ENCODE results near the gene TGFBR3L. TPM values are rescaled to one million over a fixed set of nuclear protein-coding genes. Genes with fewer than 3 reads are reported as not detected.

The TGFBR3L gene
- total and polyA plus RNA-seq, 10 of the 15 experiments (the other 5 are each of a cell fraction or from before 2014, with no cell fraction given), result 0.20 to 0.23 TPM; not detected in 8

DNA sequence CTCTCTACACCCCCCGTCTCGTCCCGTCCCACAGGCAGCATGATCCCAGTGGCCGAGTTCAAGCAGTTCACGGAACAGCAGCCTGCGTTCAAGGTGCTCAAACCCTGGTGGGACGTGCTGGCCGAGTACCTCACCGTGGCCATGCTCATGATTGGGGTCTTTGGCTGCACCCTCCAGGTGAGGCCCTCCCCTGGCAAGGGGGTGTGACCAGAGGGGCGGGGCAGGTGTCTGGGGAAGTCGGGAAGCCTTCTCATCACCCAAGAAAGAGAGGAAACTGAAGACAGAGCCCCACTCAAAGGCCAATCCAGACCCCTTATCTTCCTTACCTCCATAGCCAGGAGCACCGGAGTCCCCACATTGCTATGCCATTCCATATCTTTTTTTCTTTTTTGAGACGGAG is 19.1 kb upstream of the TGFBR3L start:
- RAD21 ChIA-PET (ENCODE audit: unreplicated experiment), result no interaction called here
- H3K79me2 ChIP-seq (ENCODE audit: control insufficient read depth, insufficient read depth, low read length), result no peaks in the 10 kb centered on the region
- CTCF ChIA-PET, result no interaction called here
- H3K4me2 ChIP-seq (ENCODE audit: control insufficient read depth, insufficient read depth), result no peak overlapping the region
- no peaks in the 10 kb centered on the region for H3K9me3 ChIP-seq (replicated peaks; ENCODE audit: control insufficient read depth, insufficient read depth, low read length)
- H3K4me1 ChIP-seq (ENCODE audit: control insufficient read depth, insufficient read depth, low read length), result no peaks in the 10 kb centered on the region
- no peak for FAIRE-seq
- no peak for DNase-seq (ENCODE audit: low read depth, low spot score)
- in situ Hi-C loops (cut with MboI), result no loop called here
- H3K27ac ChIP-seq (ENCODE audit: control insufficient read depth, insufficient read depth), result no peak overlapping the region
- no peak for ATAC-seq
- TF ChIP-seq, protein P1, sequence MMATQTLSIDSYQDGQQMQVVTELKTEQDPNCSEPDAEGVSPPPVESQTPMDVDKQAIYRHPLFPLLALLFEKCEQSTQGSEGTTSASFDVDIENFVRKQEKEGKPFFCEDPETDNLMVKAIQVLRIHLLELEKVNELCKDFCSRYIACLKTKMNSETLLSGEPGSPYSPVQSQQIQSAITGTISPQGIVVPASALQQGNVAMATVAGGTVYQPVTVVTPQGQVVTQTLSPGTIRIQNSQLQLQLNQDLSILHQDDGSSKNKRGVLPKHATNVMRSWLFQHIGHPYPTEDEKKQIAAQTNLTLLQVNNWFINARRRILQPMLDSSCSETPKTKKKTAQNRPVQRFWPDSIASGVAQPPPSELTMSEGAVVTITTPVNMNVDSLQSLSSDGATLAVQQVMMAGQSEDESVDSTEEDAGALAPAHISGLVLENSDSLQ (IDR thresholded peaks at IDR 0.05), result no peak
- TF ChIP-seq NR2F1 (conservative IDR thresholded peaks at IDR 0.05), result no peak
- TF ChIP-seq RAD21 (IDR thresholded peaks at IDR 0.05; ENCODE audit: insufficient read depth, low read depth, low read length), result no peak
- no peak for TF ChIP-seq TARDBP (IDR thresholded peaks at IDR 0.05; ENCODE audit: borderline replicate concordance)
- TF ChIP-seq TBL1XR1 (IDR thresholded peaks at IDR 0.05; ENCODE audit: low read depth, low read length), result no peak
- no peak for TF ChIP-seq ATF7 (IDR thresholded peaks at IDR 0.05; ENCODE audit: low read depth)
- TF ChIP-seq SIN3A (IDR thresholded peaks at IDR 0.05; ENCODE audit: low read depth, low read length), result no peak
- TF ChIP-seq GATAD2B (conservative IDR thresholded peaks at IDR 0.05; ENCODE audit: low read depth), result no peak
- TF ChIP-seq NRF1 (conservative IDR thresholded peaks at IDR 0.05; ENCODE audit: low read depth, low read length), result no peak
- TF ChIP-seq NR2C1 (IDR thresholded peaks at IDR 0.05), result no peak
- TF ChIP-seq, protein P2, sequence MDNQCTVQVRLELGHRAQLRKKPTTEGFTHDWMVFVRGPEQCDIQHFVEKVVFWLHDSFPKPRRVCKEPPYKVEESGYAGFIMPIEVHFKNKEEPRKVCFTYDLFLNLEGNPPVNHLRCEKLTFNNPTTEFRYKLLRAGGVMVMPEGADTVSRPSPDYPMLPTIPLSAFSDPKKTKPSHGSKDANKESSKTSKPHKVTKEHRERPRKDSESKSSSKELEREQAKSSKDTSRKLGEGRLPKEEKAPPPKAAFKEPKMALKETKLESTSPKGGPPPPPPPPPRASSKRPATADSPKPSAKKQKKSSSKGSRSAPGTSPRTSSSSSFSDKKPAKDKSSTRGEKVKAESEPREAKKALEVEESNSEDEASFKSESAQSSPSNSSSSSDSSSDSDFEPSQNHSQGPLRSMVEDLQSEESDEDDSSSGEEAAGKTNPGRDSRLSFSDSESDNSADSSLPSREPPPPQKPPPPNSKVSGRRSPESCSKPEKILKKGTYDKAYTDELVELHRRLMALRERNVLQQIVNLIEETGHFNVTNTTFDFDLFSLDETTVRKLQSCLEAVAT (IDR thresholded peaks at IDR 0.05), result no peak
- no peak for TF ChIP-seq ESRRA (IDR thresholded peaks at IDR 0.05; ENCODE audit: low read length)
- no peak for TF ChIP-seq BHLHE40 (IDR thresholded peaks at IDR 0.05; ENCODE audit: borderline replicate concordance in 1 of 2, low read depth in 2 of 2, low read length in 1 of 2)
- TF ChIP-seq RB1 (IDR thresholded peaks at IDR 0.05; ENCODE audit: borderline replicate concordance), result no peak
- TF ChIP-seq CBX5 (IDR thresholded peaks at IDR 0.05; ENCODE audit: low read depth), result no peak
- H2AFZ ChIP-seq (ENCODE audit: control insufficient read depth, low read depth, low read length), result no peak overlapping the region
- H3K27me3 ChIP-seq (replicated peaks in 1 of 2; ENCODE audit: control insufficient read depth in 2 of 2, insufficient read depth in 2 of 2, low read length in 1 of 2), result no peaks in the 10 kb centered on the region; a peak in 1 of 4 replicates
- no peak overlapping the region for H3K4me3 ChIP-seq
- POLR2A ChIA-PET, result interaction anchor here (0.7 kb wide), 1 partner anchor 262 kb away, joined by 3 read pairs; the partner anchor contains the start of gene PCP2
- no peaks in the 10 kb centered on the region for H4K20me1 ChIP-seq (ENCODE audit: control insufficient read depth, insufficient read depth)
- SMC1A ChIA-PET (ENCODE audit: uncharacterized antibody, unreplicated experiment), result no interaction called here
- no peaks in the 10 kb centered on the region for H3K36me3 ChIP-seq (ENCODE audit: control insufficient read depth in 2 of 2, insufficient read depth in 2 of 2, low read length in 1 of 2)
- BruUV-seq (replicated peaks), result no TSS peak
- intact Hi-C loops (cut with micrococcal nuclease; ENCODE audit: unreplicated experiment), result no loop called here
- 54% methylated on average over 13 of the region's 13 CpGs for WGBS (ENCODE audit: insufficient coverage, insufficient replicate concordance, low lambda C conversion rate, missing lambda C conversion rate)
- no peak overlapping the region for H3K9ac ChIP-seq (ENCODE audit: control insufficient read depth, insufficient read depth, low read length)

All from GM12878 (cell line).